ENCODE data around the gene HOXA11. TPM values are rescaled to one million over a fixed set of nuclear protein-coding genes. Genes with fewer than 3 reads are reported as not detected.

The HOXA11 gene
- total RNA-seq, 1 experiment from 2014 or later, result not detected

DNA sequence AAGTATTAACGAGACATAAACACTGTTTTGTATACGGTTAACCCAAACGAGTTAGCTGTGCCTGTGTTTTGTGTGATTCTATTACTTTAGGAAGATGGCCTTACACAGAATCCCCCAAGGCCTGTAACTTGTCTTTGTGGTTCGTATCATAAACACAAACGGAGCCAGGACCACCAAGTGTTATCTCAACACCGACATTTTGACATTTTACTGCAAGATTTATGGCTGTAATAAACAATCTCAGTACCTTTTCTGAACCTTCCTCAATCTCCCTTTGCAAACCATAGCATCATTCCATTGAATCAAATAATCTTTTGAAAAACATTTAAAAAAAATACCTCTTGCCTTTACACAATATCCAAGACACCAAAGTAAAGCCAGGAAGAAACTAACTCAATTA lies 52.1 kb downstream of the HOXA11 start (continued):
- TF ChIP-seq, protein P1, sequence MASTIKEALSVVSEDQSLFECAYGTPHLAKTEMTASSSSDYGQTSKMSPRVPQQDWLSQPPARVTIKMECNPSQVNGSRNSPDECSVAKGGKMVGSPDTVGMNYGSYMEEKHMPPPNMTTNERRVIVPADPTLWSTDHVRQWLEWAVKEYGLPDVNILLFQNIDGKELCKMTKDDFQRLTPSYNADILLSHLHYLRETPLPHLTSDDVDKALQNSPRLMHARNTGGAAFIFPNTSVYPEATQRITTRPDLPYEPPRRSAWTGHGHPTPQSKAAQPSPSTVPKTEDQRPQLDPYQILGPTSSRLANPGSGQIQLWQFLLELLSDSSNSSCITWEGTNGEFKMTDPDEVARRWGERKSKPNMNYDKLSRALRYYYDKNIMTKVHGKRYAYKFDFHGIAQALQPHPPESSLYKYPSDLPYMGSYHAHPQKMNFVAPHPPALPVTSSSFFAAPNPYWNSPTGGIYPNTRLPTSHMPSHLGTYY (CRISPR knock-in tag; IDR thresholded peaks at IDR 0.05), result no peak
- no peak for TF ChIP-seq SMAD3 (CRISPR knock-in tag; IDR thresholded peaks at IDR 0.05; ENCODE audit: borderline replicate concordance)
- TF ChIP-seq ZNF138 (CRISPR knock-in tag; conservative IDR thresholded peaks at IDR 0.05), result no peak
- TF ChIP-seq, protein P2, sequence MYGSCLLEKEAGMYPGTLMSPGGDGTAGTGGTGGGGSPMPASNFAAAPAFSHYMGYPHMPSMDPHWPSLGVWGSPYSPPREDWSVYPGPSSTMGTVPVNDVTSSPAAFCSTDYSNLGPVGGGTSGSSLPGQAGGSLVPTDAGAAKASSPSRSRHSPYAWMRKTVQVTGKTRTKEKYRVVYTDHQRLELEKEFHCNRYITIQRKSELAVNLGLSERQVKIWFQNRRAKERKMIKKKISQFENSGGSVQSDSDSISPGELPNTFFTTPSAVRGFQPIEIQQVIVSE (CRISPR knock-in tag; IDR thresholded peaks at IDR 0.05; ENCODE audit: borderline replicate concordance), result no peak
- TF ChIP-seq NR2C2 (CRISPR knock-in tag; IDR thresholded peaks at IDR 0.05), result no peak
- TF ChIP-seq, protein P3, sequence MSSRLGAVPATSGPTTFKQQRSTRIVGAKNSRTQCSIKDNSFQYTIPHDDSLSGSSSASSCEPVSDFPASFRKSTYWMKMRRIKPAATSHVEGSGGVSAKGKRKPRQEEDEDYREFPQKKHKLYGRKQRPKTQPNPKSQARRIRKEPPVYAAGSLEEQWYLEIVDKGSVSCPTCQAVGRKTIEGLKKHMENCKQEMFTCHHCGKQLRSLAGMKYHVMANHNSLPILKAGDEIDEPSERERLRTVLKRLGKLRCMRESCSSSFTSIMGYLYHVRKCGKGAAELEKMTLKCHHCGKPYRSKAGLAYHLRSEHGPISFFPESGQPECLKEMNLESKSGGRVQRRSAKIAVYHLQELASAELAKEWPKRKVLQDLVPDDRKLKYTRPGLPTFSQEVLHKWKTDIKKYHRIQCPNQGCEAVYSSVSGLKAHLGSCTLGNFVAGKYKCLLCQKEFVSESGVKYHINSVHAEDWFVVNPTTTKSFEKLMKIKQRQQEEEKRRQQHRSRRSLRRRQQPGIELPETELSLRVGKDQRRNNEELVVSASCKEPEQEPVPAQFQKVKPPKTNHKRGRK (CRISPR knock-in tag; IDR thresholded peaks at IDR 0.05; ENCODE audit: borderline replicate concordance), result no peak
- TF ChIP-seq, protein P4, sequence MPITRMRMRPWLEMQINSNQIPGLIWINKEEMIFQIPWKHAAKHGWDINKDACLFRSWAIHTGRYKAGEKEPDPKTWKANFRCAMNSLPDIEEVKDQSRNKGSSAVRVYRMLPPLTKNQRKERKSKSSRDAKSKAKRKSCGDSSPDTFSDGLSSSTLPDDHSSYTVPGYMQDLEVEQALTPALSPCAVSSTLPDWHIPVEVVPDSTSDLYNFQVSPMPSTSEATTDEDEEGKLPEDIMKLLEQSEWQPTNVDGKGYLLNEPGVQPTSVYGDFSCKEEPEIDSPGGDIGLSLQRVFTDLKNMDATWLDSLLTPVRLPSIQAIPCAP (CRISPR knock-in tag; IDR thresholded peaks at IDR 0.05), result no peak

DNA sequence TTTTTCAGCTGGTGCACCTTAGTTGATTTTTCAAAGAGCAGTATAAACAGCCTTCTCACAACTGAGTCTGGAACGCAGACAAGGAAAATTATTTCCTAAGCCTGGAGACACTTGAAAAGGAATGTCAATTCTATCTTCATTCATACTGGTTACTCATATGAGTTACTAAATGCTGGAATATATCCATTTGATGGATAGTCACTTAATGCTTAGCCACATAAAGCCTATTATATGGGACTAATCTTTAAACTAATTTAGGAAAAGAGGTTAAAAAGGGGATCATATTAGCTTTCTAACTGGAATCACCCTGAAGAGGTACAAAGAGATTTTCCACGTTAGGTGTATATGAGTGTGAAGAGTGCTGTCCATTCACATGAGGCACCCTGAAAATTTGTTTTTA lies 52.8 kb downstream of the HOXA11 start:
- Mint-ChIP-seq H3K36me3 (no peaks in the 10 kb centered on the region; the same call in 1 of the 2 replicates), H3K4me3 (no peak overlapping the region), H3K4me1 (peaks cover 12% of the 10 kb centered on the region; the same call in 1 of the 2 replicates), H3K27ac (no peak overlapping the region), H3K9me3 (no peaks in the 10 kb centered on the region), H3K27me3 (ENCODE audit: low read depth) (peaks cover 96% of the 10 kb centered on the region)
- ChIA-PET CTCF (interaction anchor here (1.0 to 2.6 kb wide), 3 partner anchors 11 to 451 kb away, joined by 4 to 7 read pairs (median 4); partner anchors contain the start of gene HOXA5), POLR2A (no interaction called here)
- ATAC-seq, result no peak
- DNase-seq (ENCODE audit: low spot score), result no peak
- TF ChIP-seq, protein P5, sequence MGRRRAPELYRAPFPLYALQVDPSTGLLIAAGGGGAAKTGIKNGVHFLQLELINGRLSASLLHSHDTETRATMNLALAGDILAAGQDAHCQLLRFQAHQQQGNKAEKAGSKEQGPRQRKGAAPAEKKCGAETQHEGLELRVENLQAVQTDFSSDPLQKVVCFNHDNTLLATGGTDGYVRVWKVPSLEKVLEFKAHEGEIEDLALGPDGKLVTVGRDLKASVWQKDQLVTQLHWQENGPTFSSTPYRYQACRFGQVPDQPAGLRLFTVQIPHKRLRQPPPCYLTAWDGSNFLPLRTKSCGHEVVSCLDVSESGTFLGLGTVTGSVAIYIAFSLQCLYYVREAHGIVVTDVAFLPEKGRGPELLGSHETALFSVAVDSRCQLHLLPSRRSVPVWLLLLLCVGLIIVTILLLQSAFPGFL (CRISPR knock-in tag; IDR thresholded peaks at IDR 0.05; ENCODE audit: borderline replicate concordance), result no peak
- TF ChIP-seq, protein P6, sequence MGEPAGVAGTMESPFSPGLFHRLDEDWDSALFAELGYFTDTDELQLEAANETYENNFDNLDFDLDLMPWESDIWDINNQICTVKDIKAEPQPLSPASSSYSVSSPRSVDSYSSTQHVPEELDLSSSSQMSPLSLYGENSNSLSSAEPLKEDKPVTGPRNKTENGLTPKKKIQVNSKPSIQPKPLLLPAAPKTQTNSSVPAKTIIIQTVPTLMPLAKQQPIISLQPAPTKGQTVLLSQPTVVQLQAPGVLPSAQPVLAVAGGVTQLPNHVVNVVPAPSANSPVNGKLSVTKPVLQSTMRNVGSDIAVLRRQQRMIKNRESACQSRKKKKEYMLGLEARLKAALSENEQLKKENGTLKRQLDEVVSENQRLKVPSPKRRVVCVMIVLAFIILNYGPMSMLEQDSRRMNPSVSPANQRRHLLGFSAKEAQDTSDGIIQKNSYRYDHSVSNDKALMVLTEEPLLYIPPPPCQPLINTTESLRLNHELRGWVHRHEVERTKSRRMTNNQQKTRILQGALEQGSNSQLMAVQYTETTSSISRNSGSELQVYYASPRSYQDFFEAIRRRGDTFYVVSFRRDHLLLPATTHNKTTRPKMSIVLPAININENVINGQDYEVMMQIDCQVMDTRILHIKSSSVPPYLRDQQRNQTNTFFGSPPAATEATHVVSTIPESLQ (CRISPR knock-in tag; IDR thresholded peaks at IDR 0.05), result no peak
- TF ChIP-seq ESRRA (CRISPR knock-in tag; IDR thresholded peaks at IDR 0.05; ENCODE audit: borderline replicate concordance) (no peak), MYBL2 (CRISPR knock-in tag; IDR thresholded peaks at IDR 0.05) (no peak), SMAD4 (CRISPR knock-in tag; IDR thresholded peaks at IDR 0.05) (no peak), EMX1 (CRISPR knock-in tag; IDR thresholded peaks at IDR 0.05) (no peak), GTF2I (CRISPR knock-in tag; conservative IDR thresholded peaks at IDR 0.05) (no peak), GRHL2 (CRISPR knock-in tag; IDR thresholded peaks at IDR 0.05; ENCODE audit: insufficient replicate concordance, severe bottlenecking) (no peak), NR3C1 (CRISPR knock-in tag; conservative IDR thresholded peaks at IDR 0.05; ENCODE audit: low read depth) (no peak), ZNF423 (CRISPR knock-in tag; IDR thresholded peaks at IDR 0.05) (no peak), FOXP1 (CRISPR knock-in tag; IDR thresholded peaks at IDR 0.05; ENCODE audit: borderline replicate concordance) (no peak), TCF7 (CRISPR knock-in tag; IDR thresholded peaks at IDR 0.05; ENCODE audit: low read depth) (no peak), ZNF232 (CRISPR knock-in tag; IDR thresholded peaks at IDR 0.05) (no peak)

Data from WTC11 (cell line).